MM.1S (cell line): ENCODE results near the gene ADAM23.

Experiments
- CTCF ChIP-seq: fragments of 300-600 bp; sonication (generic); IDR thresholded peaks from 2 replicates; pipeline ENCODE4 v1.5.1; 2016; ENCODE audit warnings: antibody characterized with exemption, low read length, mixed read lengths
- EZH2 ChIP-seq: fragments of 300-600 bp; sonication (generic); optimal IDR thresholded peaks from 2 replicates; pipeline ENCODE3; 2017; ENCODE audit warnings: low read depth, mild to moderate bottlenecking, antibody characterized with exemption, low read length, mixed read lengths
- EZH2phosphoT487 ChIP-seq: fragments of 300-600 bp; sonication (generic); IDR thresholded peaks from 2 replicates; pipeline ENCODE4 v1.6.1; 2018; ENCODE audit warnings: antibody characterized with exemption, low read length

DNA sequence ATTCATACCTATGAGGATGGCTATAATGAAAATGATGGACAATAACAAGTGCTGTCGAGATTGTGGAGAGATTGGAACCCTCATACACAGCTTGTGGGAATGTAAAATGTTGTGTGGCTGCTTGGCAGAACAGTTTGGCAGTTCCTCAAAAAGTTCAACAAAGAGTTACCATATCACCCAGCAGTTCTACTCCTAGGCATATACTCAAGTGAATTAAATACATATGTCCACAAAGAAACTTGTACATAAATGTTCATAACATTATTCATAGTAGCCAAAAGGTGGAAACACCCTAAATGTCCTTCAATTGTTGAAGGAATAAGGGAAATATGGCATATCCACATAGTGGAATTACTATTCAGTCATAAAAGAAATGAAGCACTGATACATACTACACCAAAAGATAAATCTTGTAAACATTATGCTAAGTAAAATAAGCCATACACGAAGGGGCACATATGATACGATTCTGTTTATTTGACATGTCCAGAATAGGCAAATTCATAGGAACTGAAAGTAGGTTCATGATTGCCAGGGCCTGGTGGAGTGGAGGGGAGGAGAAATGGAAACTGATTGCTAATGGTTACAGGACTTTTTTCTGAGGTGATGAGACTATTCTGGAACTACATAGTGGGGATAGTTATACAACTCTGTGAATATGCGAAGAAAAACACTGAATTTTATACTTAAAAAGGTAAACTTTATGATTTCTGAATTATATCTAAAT is 92.1 kb downstream of the ADAM23 start:
- no peak for TF ChIP-seq CTCF
- no peak for TF ChIP-seq EZH2
- no peak for TF ChIP-seq EZH2phosphoT487
